SK-N-SH (cell line): ENCODE results near the gene DOK6. TPM values are rescaled to one million over a fixed set of nuclear protein-coding genes. Genes with fewer than 3 reads are reported as not detected.

Experiments used
- CTCF ChIA-PET: fragments of 300-600, 350-600 bp; formaldehyde crosslinking; extraction: SDS; loops from one replicate; lab custom pipeline; 2021; lab: Yijun Ruan, JAX
- POLR2A ChIA-PET: fragments of 350-600 bp; sonication (Branson Sonifier 250); formaldehyde crosslinking; extraction: SDS; loops from one replicate; lab custom pipeline; 2020; ENCODE audit warnings: antibody characterized with exemption, inconsistent platforms; lab: Yijun Ruan, JAX
- DNase-seq: peaks from one replicate; pipeline ENCODE4 v3.0.0; 2012
- H2AFZ ChIP-seq: fragments of 200-600 bp; sonication (generic); 2 replicates; pipeline ENCODE4 v1.8.1; 2016; ENCODE audit warnings: antibody characterized with exemption, mild to moderate bottlenecking, low read depth
- H3F3A ChIP-seq: fragments of 200-600 bp; sonication (generic); replicated peaks from 2 replicates; pipeline ENCODE3; 2016; ENCODE audit warnings: antibody characterized with exemption, mild to moderate bottlenecking; ENCODE audit not compliant: insufficient read depth
- H3K27ac ChIP-seq, 2 experiments: fragments of 200-500 bp in 1 of 2; fragments of 200-600 bp in 1 of 2; sonication (Bioruptor generic) in 1 of 2; sonication (generic), shearing (Covaris generic) in 1 of 2; 2 replicates each; pipeline versions ENCODE4 v1.5.1 to v1.6.1; 2014 to 2016; ENCODE audit warnings: low read depth in 2 of 2, inconsistent platforms in 1 of 2, low read length in 1 of 2, mild to moderate bottlenecking in 1 of 2, mixed read lengths in 1 of 2
- H3K27me3 ChIP-seq: fragments of 200-600 bp; sonication (generic), shearing (Covaris generic); 2 replicates; pipeline ENCODE4 v1.6.1; 2016; ENCODE audit warnings: mixed run types; ENCODE audit not compliant: insufficient read depth
- H3K36me3 ChIP-seq, 2 experiments: fragments of 200-500 bp in 1 of 2; fragments of 200-600 bp in 1 of 2; sonication (Bioruptor generic) in 1 of 2; sonication (generic) in 1 of 2; replicated peaks in 1 of 2; 2 replicates each; pipeline versions ENCODE3 to v1.5.1; 2014 to 2016; ENCODE audit warnings: low read length in 1 of 2, mild to moderate bottlenecking in 1 of 2; ENCODE audit not compliant: insufficient read depth in 2 of 2, control insufficient read depth in 1 of 2
- H3K4me1 ChIP-seq, 2 experiments: fragments of 200-500 bp in 1 of 2; fragments of 200-600 bp in 1 of 2; sonication (Bioruptor generic) in 1 of 2; sonication (generic), shearing (Covaris generic) in 1 of 2; 2 replicates each; pipeline versions ENCODE4 v1.5.1 to v1.6.1; 2014 to 2016; ENCODE audit warnings: low read depth in 1 of 2, low read length in 1 of 2, mixed run types in 1 of 2; ENCODE audit not compliant: insufficient read depth in 2 of 2, control insufficient read depth in 1 of 2
- H3K4me2 ChIP-seq: fragments of 200-600 bp; sonication (generic), shearing (Covaris generic); 2 replicates; pipeline ENCODE4 v1.6.1; 2017; ENCODE audit warnings: mixed run types
- H3K4me3 ChIP-seq, 2 experiments: fragments of 200-500 bp in 1 of 2; fragments of 200-600 bp in 1 of 2; sonication (Bioruptor generic) in 1 of 2; sonication (generic), shearing (Covaris generic) in 1 of 2; 2 replicates each; pipeline versions ENCODE4 v1.5.1 to v1.8.1; 2014 to 2016; ENCODE audit warnings: low read depth in 2 of 2, inconsistent platforms in 1 of 2, low read length in 1 of 2, mild to moderate bottlenecking in 1 of 2, mixed read lengths in 1 of 2, moderate library complexity in 1 of 2
- H3K79me2 ChIP-seq: fragments of 200-600 bp; sonication (generic); 2 replicates; pipeline ENCODE4 v1.8.1; 2017; ENCODE audit warnings: mild to moderate bottlenecking; ENCODE audit not compliant: insufficient read depth
- H3K9ac ChIP-seq: fragments of 200-600 bp; sonication (generic); 2 replicates; pipeline ENCODE4 v1.6.1; 2017; ENCODE audit warnings: mixed run types
- H3K9me2 ChIP-seq: fragments of 200-600 bp; sonication (generic); 2 replicates; pipeline ENCODE4 v1.6.1; 2017; ENCODE audit warnings: mixed run types
- H3K9me3 ChIP-seq: fragments of 200-600 bp; sonication (generic); 2 replicates; pipeline ENCODE4 v1.6.1; 2017; ENCODE audit warnings: mixed run types, mild to moderate bottlenecking, moderate library complexity
- H4K20me1 ChIP-seq: fragments of 200-600 bp; sonication (generic); 2 replicates; pipeline ENCODE4 v1.6.1; 2017; ENCODE audit warnings: mild to moderate bottlenecking, mixed run types; ENCODE audit not compliant: insufficient read depth
- CHD2 ChIP-seq: fragments of 150-350 bp; IDR thresholded peaks from 2 replicates; pipeline ENCODE4 v1.6.1; 2018; ENCODE audit warnings: low read length; ENCODE audit not compliant: partially characterized antibody
- CTCF ChIP-seq: fragments of 200-600 bp; sonication (generic); IDR thresholded peaks from 2 replicates; pipeline ENCODE4 v1.6.1; 2017; ENCODE audit warnings: antibody characterized with exemption, mild to moderate bottlenecking, moderate library complexity
- ELF1 ChIP-seq: IDR thresholded peaks from 2 replicates; pipeline ENCODE4 v1.4.0; 2012
- EZH2phosphoT487 ChIP-seq: fragments of 200-600 bp; sonication (generic); IDR thresholded peaks from 2 replicates; pipeline ENCODE4 v1.6.1; 2017; ENCODE audit warnings: low read depth, mixed run types, mild to moderate bottlenecking, antibody characterized with exemption, moderate library complexity, borderline replicate concordance
- FOSL2 ChIP-seq: IDR thresholded peaks from 2 replicates; pipeline ENCODE4 v1.4.0; 2012; ENCODE audit warnings: low read depth, mild to moderate bottlenecking, moderate library complexity, borderline replicate concordance
- FOXJ3 ChIP-seq: sonication (generic); formaldehyde crosslinking; IDR thresholded peaks from 2 replicates; pipeline ENCODE4 v1.5.1; 2020; ENCODE audit warnings: mild to moderate bottlenecking, missing genetic modification reagents
- GABPA ChIP-seq: IDR thresholded peaks from 2 replicates; pipeline ENCODE4 v1.4.0; 2012; ENCODE audit warnings: low read depth, mild to moderate bottlenecking
- GATA2 ChIP-seq: sonication (generic); formaldehyde crosslinking; IDR thresholded peaks from 2 replicates; pipeline ENCODE4 v1.5.0; 2020; ENCODE audit warnings: mild to moderate bottlenecking, missing genetic modification reagents
- JUND ChIP-seq: IDR thresholded peaks from 2 replicates; pipeline ENCODE4 v1.4.0; 2012
- MAX ChIP-seq: IDR thresholded peaks from 2 replicates; pipeline ENCODE4 v1.4.0; 2012; ENCODE audit warnings: low read depth
- MEF2A ChIP-seq: IDR thresholded peaks from 2 replicates; pipeline ENCODE4 v1.4.0; 2012; ENCODE audit warnings: low read depth, borderline replicate concordance
- NRF1 ChIP-seq: IDR thresholded peaks from 2 replicates; pipeline ENCODE4 v1.6.1; 2012; ENCODE audit warnings: low read depth, mild to moderate bottlenecking, low read length
- PBX3 ChIP-seq: IDR thresholded peaks from 2 replicates; pipeline ENCODE4; 2012
- POLR2AphosphoS5 ChIP-seq: IDR thresholded peaks from 2 replicates; pipeline ENCODE4 v1.6.1; 2012; ENCODE audit warnings: low read depth, low read length
- RAD21 ChIP-seq: IDR thresholded peaks from 2 replicates; pipeline ENCODE4 v1.6.1; 2012; ENCODE audit warnings: mild to moderate bottlenecking, low read length
- RCOR1 ChIP-seq: fragments of 150-350 bp; IDR thresholded peaks from 2 replicates; pipeline ENCODE4 v1.6.1; 2017; ENCODE audit warnings: antibody characterized with exemption, low read length
- RFX5 ChIP-seq: IDR thresholded peaks from 2 replicates; pipeline ENCODE4 v1.6.1; 2012; ENCODE audit warnings: mild to moderate bottlenecking, improper control_type of control experiment, low read length
- RXRA ChIP-seq: IDR thresholded peaks from 2 replicates; pipeline ENCODE4 v1.4.0; 2012; ENCODE audit warnings: low read depth, mild to moderate bottlenecking, borderline replicate concordance
- SIN3A ChIP-seq: IDR thresholded peaks from 2 replicates; pipeline ENCODE4 v1.6.1; 2012; ENCODE audit warnings: low read depth, mild to moderate bottlenecking, low read length, moderate library complexity, borderline replicate concordance
- SMC3 ChIP-seq: IDR thresholded peaks from 2 replicates; pipeline ENCODE4 v1.6.1; 2012; ENCODE audit warnings: low read depth, low read length, improper control_type of control experiment
- TAF1 ChIP-seq: IDR thresholded peaks from 2 replicates; pipeline ENCODE4 v1.6.1; 2012; ENCODE audit warnings: low read depth, mild to moderate bottlenecking, low read length, moderate library complexity, borderline replicate concordance
- TCF12 ChIP-seq: IDR thresholded peaks from 2 replicates; pipeline ENCODE4 v1.4.0; 2012
- TEAD4 ChIP-seq: IDR thresholded peaks from 2 replicates; pipeline ENCODE4 v1.4.0; 2012; ENCODE audit warnings: mild to moderate bottlenecking, borderline replicate concordance; ENCODE audit not compliant: insufficient read depth
- USF1 ChIP-seq: IDR thresholded peaks from 2 replicates; pipeline ENCODE4 v1.4.0; 2012; ENCODE audit warnings: low read depth, borderline replicate concordance
- USF2 ChIP-seq: fragments of 150-350 bp; IDR thresholded peaks from 2 replicates; pipeline ENCODE4 v1.6.1; 2017; ENCODE audit warnings: antibody characterized with exemption, low read length, low read depth, borderline replicate concordance
- YY1 ChIP-seq: IDR thresholded peaks from 2 replicates; pipeline ENCODE4 v1.4.0; 2012; ENCODE audit warnings: low read depth, mild to moderate bottlenecking
- ZBTB33 ChIP-seq: IDR thresholded peaks from 2 replicates; pipeline ENCODE4 v1.4.0; 2012; ENCODE audit warnings: low read depth, borderline replicate concordance
- WGBS: methylation state at CpG from one replicate; pipeline ENCODE4 v1.1.6; 2017; ENCODE audit warnings: low lambda C conversion rate; 5-methylcytosine and 5-hydroxymethylcytosine counted together
- polyA plus RNA-seq, 3 experiments: library from polyadenylated mRNA; depleted of rRNA; stranded (reverse); fragments of >200 nt; gene quantifications; 2 replicates each; pipeline ENCODE4 v1.2.3, GENCODE V29; 2012

DOK6 gene
- 3.9 and 5.4 TPM in 2 replicates for polyA plus RNA-seq (2012; rRNA removed)
- polyA plus RNA-seq (2012; cell fraction: cytosol; rRNA removed): 4.6 and 6.0 TPM in 2 replicates
- polyA plus RNA-seq (2012; cell fraction: nucleus; rRNA removed): 1.8 and 2.6 TPM in 2 replicates

- Histone ChIP-seq H3F3A (peaks cover 9% of the 10 kb centered on the region), H3K4me3 (peak within 1 kb of the TSS; percentile 82 to 84), H4K20me1 (no peaks in the 10 kb centered on the region), H3K27ac (peak within 1 kb of the TSS; percentile 83 to 98), H3K9me3 (no peaks in the 10 kb centered on the region), H3K4me1 (peaks cover 0 to 3% of the 10 kb centered on the region in 2 experiments; a peak in 2 of 4 replicates), H3K4me2 (peak within 1 kb of the TSS; percentile 83), H2AFZ (peak within 1 kb of the TSS; percentile 97), H3K36me3 (peaks cover 0 to 3% of the 10 kb centered on the region in 2 experiments), H3K9me2 (no peaks in the 10 kb centered on the region), H3K27me3 (no peaks in the 10 kb centered on the region), H3K9ac (peak within 1 kb of the TSS; percentile 80), H3K79me2 (peaks cover 3% of the 10 kb centered on the region; the same call in 1 of the 2 replicates)
- DNase-seq: peak; percentile 94
- WGBS: under 1% methylated on average over 21 of the region's 79 CpGs
- POLR2A ChIA-PET: no interaction called here
- CTCF ChIA-PET: no interaction called here
- TF ChIP-seq FOXJ3 (no peak), PBX3 (peak; percentile 36; the same call in 1 of the 2 replicates), MAX (peak; percentile 78; the same call in 1 of the 2 replicates), SMC3 (peak; percentile 25; the same call in 1 of the 2 replicates), TAF1 (peak; percentile 49; the same call in 1 of the 2 replicates), SIN3A (no peak), USF1 (no peak), NRF1 (peak; percentile 73), ELF1 (no peak; the same call in 1 of the 2 replicates), GABPA (no peak), ZBTB33 (no peak), CTCF (no peak), YY1 (no peak), RCOR1 (no peak), RFX5 (no peak; the same call in 1 of the 2 replicates), TCF12 (no peak), RXRA (no peak), EZH2phosphoT487 (no peak), RAD21 (no peak; the same call in 1 of the 2 replicates), POLR2AphosphoS5 (peak; percentile 59; the same call in 1 of the 2 replicates), MEF2A (no peak), GATA2 (CRISPR knock-in tag) (no peak), TEAD4 (no peak), USF2 (no peak), JUND (no peak), CHD2 (peak; percentile 22), FOSL2 (no peak)
Observed at GRCh38 chr18:69400253-69400975, at the start of gene DOK6. TSS of gene DOK6 (plus strand) at chr18:69400888.
